ENCODE data around the gene COX10.
A peak's percentile ranks its signal among the peaks of the same experiment; 100 is the strongest.

The COX10 gene

GRCh38 chr17:14078027-14078426 lies 8.7 kb downstream of the COX10 start:
- H3K9me3 Mint-ChIP-seq = no peaks in the 10 kb centered on the region
- no peak overlapping the region for H3K4me3 Mint-ChIP-seq
- peaks cover 37% of the 10 kb centered on the region for H3K36me3 Mint-ChIP-seq (ENCODE audit: low read depth)
- H3K27me3 Mint-ChIP-seq (ENCODE audit: low read depth, poor library complexity) = no peaks in the 10 kb centered on the region
- TF ChIP-seq, protein P1, sequence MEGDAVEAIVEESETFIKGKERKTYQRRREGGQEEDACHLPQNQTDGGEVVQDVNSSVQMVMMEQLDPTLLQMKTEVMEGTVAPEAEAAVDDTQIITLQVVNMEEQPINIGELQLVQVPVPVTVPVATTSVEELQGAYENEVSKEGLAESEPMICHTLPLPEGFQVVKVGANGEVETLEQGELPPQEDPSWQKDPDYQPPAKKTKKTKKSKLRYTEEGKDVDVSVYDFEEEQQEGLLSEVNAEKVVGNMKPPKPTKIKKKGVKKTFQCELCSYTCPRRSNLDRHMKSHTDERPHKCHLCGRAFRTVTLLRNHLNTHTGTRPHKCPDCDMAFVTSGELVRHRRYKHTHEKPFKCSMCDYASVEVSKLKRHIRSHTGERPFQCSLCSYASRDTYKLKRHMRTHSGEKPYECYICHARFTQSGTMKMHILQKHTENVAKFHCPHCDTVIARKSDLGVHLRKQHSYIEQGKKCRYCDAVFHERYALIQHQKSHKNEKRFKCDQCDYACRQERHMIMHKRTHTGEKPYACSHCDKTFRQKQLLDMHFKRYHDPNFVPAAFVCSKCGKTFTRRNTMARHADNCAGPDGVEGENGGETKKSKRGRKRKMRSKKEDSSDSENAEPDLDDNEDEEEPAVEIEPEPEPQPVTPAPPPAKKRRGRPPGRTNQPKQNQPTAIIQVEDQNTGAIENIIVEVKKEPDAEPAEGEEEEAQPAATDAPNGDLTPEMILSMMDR (IDR thresholded peaks at IDR 0.05) = no peak
- H3K4me1 Mint-ChIP-seq = peaks cover 6% of the 10 kb centered on the region
- no peak for DNase-seq
- H3K27ac Mint-ChIP-seq = peak overlapping the region; percentile 24

- Mint-ChIP-seq H3K4me3 (no peak overlapping the region), H3K27me3 (ENCODE audit: low read depth, poor library complexity) (no peaks in the 10 kb centered on the region), H3K9me3 (no peaks in the 10 kb centered on the region), H3K4me1 (peaks cover 6% of the 10 kb centered on the region), H3K36me3 (ENCODE audit: low read depth) (peaks cover 39% of the 10 kb centered on the region), H3K27ac (peak overlapping the region; percentile 40)
- DNase-seq = no peak
- TF ChIP-seq, protein P1 (IDR thresholded peaks at IDR 0.05) = no peak
Measured at GRCh38 chr17:14080847-14081251, 11.5 kb downstream of the COX10 start.

DNA sequence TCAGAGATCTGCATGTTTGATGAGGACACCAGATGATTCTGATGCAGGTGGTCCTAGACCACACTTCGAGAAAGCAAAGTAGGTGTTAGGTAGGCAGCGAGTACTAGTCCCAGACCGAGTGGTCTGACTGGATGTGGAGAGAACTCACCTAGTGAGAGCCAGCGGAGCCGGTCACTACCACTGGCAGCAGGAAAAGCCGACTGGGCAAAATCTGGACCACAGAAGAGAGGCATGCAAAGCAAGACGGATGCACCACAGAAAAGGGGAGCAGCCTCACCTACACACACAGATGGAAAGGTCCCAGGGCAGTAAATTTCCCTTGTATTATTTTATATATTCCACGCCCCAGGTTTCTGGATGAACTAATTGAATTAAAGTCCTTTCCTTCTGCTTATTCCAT lies 13.5 kb downstream of the COX10 start:
- Mint-ChIP-seq H3K27ac (peak overlapping the region; percentile 33), H3K4me3 (no peak overlapping the region), H3K9me3 (no peaks in the 10 kb centered on the region), H3K27me3 (ENCODE audit: low read depth, poor library complexity) (no peaks in the 10 kb centered on the region), H3K36me3 (ENCODE audit: low read depth) (peaks cover 31% of the 10 kb centered on the region), H3K4me1 (peaks cover 6% of the 10 kb centered on the region)
- DNase-seq = no peak
- TF ChIP-seq, protein P1 (IDR thresholded peaks at IDR 0.05) = no peak

- no peak overlapping the region for H3K4me3 Mint-ChIP-seq
- no peak overlapping the region for H3K27ac Mint-ChIP-seq
- H3K27me3 Mint-ChIP-seq (ENCODE audit: low read depth, poor library complexity) = no peaks in the 10 kb centered on the region
- TF ChIP-seq, protein P1 (IDR thresholded peaks at IDR 0.05) = no peak
- no peak for DNase-seq
- no peaks in the 10 kb centered on the region for H3K9me3 Mint-ChIP-seq
- peaks cover 6% of the 10 kb centered on the region for H3K4me1 Mint-ChIP-seq
- H3K36me3 Mint-ChIP-seq (ENCODE audit: low read depth) = peaks cover 18% of the 10 kb centered on the region
Measured at GRCh38 chr17:14084955-14085354, 15.7 kb downstream of the COX10 start.

- TF ChIP-seq, protein P1 (IDR thresholded peaks at IDR 0.05) = no peak
- H3K4me3 Mint-ChIP-seq = no peak overlapping the region
- H3K4me1 Mint-ChIP-seq = peaks cover 2% of the 10 kb centered on the region
- no peak overlapping the region for H3K27ac Mint-ChIP-seq
- DNase-seq = no peak
- H3K36me3 Mint-ChIP-seq (ENCODE audit: low read depth) = peaks cover 9% of the 10 kb centered on the region
- no peaks in the 10 kb centered on the region for H3K9me3 Mint-ChIP-seq
- no peaks in the 10 kb centered on the region for H3K27me3 Mint-ChIP-seq (ENCODE audit: low read depth, poor library complexity)
Measured at GRCh38 chr17:14086189-14086588, 16.9 kb downstream of the COX10 start.

GRCh38 chr17:14089179-14089578 lies 19.9 kb downstream of the COX10 start:
- Mint-ChIP-seq H3K27me3 (ENCODE audit: low read depth, poor library complexity) (peaks cover 3% of the 10 kb centered on the region), H3K4me1 (no peaks in the 10 kb centered on the region), H3K36me3 (ENCODE audit: low read depth) (peaks cover 3% of the 10 kb centered on the region), H3K9me3 (no peaks in the 10 kb centered on the region), H3K27ac (no peak overlapping the region), H3K4me3 (no peak overlapping the region)
- TF ChIP-seq, protein P1 (IDR thresholded peaks at IDR 0.05) = no peak
- DNase-seq = no peak

Measured in nephron progenitor cell (in vitro differentiated cells).